AG09309 (cell line): ENCODE data around the gene RAD51.
A peak's percentile ranks its signal among the peaks of the same experiment; 100 is the strongest.

ENCODE experiments used
- DNase-seq: peaks from one replicate; pipeline ENCODE4 v3.0.0-alpha.2; 2010; ENCODE audit warnings: low read depth
- H3K4me3 ChIP-seq: 2 replicates; pipeline ENCODE4 v1.5.1; 2011; ENCODE audit warnings: mild to moderate bottlenecking, low read depth, low read length, moderate library complexity; ENCODE audit not compliant: control insufficient read depth
- TF ChIP-seq, protein P1 (sequence below): IDR thresholded peaks from 2 replicates; pipeline ENCODE4 v1.5.1; 2011; ENCODE audit warnings: mild to moderate bottlenecking, low read depth, low read length, inconsistent platforms; ENCODE audit not compliant: insufficient read depth, control insufficient read depth; ENCODE audit errors: missing control alignments

The RAD51 gene

DNA sequence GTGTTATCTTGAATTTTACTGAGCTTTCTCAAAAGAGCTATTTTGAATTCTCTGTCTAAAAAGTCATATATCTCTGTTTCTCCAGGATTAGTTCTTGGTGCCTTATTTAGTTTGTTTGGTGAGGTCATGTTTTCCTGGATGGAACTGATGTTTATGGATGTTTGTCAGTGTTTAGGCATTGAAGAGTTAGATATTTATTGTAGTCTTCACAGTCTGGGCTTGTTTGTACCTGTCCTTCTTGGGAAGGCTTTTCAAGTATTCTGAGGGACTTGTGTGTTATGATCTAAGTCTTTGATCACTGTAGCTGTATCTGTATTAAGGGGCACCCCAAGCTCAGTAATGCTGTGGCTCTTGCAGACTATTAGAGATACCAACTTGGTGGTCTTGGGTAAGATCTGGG lies 10.6 kb upstream of the RAD51 start:
- TF ChIP-seq, protein P1, sequence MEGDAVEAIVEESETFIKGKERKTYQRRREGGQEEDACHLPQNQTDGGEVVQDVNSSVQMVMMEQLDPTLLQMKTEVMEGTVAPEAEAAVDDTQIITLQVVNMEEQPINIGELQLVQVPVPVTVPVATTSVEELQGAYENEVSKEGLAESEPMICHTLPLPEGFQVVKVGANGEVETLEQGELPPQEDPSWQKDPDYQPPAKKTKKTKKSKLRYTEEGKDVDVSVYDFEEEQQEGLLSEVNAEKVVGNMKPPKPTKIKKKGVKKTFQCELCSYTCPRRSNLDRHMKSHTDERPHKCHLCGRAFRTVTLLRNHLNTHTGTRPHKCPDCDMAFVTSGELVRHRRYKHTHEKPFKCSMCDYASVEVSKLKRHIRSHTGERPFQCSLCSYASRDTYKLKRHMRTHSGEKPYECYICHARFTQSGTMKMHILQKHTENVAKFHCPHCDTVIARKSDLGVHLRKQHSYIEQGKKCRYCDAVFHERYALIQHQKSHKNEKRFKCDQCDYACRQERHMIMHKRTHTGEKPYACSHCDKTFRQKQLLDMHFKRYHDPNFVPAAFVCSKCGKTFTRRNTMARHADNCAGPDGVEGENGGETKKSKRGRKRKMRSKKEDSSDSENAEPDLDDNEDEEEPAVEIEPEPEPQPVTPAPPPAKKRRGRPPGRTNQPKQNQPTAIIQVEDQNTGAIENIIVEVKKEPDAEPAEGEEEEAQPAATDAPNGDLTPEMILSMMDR, result no peak
- DNase-seq, result no peak

DNA sequence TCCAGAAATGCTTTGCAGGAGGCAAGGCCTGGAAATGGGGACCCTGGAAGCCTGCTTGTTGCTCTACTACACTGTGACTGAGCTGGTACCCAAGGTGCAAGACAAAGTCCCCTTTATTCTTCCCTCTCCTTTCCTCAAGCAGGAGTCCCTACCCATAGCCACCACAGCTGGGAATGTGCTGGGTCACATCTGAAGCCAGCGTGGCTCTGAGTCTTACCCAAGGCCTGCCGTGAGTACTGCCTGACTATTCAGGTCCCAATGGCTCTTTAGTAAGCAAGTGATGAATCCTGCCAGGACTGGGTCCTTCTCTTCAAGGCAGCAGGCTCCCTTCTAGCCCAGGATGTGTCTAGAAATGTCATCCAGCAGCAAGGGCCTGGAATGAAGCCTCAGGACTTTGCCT lies 9.6 kb upstream of the RAD51 start:
- no peak overlapping the region for H3K4me3 ChIP-seq
- no peak for DNase-seq
- TF ChIP-seq, protein P1, result no peak

More for the DNA sequence above, 10.6 kb upstream of the RAD51 start:
- no peak overlapping the region for H3K4me3 ChIP-seq

GRCh38 chr15:40688932-40689799 lies 5.8 kb upstream of the RAD51 start:
- DNase-seq, result no peak
- no peak overlapping the region for H3K4me3 ChIP-seq
- TF ChIP-seq, protein P1, result no peak

DNA sequence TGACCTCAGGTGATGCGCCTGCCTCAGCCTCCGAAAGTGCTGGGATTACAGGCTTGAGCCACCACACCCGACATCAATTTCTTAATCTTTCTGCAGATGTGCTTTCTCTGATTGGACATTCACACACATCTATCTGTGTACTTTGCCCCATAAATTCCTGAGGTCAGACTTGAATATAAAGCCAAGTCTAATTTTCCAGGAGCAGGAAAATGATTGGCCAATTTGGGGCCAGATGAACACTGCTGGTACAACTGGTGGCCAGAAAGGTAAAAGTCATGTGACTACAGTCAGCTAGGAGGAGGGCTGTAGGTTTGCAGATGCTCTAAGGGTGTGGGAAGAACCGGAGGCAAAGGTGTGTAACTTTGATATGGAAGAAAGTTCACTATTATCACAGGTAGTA lies 3.2 kb upstream of the RAD51 start:
- DNase-seq, result no peak
- TF ChIP-seq, protein P1, result no peak
- no peak overlapping the region for H3K4me3 ChIP-seq

DNA sequence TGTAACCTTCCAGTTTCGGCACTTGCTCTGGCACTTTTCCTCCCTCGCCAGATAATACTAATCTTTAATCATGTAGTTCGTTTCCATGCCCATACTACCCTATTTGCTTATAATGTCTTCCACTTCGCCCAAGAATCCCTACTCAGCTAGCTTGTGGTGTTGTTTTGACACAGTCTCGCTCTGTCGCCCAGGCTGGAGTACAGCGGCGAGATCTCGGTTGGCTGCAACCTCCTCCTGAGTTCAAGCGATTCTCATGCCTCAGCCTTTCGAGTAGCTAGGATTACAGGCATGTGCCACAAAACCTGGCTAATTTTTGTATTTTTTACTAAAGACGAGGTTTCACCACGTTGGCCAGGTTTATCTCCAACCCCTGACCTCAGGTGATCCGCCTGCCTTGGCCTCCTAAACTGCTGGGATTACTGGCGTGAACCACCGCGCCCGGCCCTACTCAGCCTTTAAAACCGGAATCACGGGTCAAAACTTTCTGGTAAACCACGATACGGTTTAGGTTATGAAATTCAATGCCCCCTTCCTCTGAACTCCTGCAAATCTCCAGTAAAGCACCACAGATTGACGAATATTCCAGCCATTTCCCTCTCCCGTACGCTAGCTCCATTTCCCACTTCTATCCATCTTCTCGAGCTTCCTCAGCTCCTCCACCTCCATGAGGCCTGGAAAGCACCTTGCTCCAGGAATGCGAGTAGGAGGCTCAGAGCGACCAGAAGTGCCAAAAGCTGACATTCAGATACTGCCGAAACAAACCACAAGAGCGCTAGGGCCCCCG lies 878 bp upstream of the RAD51 start:
- DNase-seq, result no peak
- TF ChIP-seq, protein P1, result no peak
- H3K4me3 ChIP-seq, result peak overlapping the region; percentile 99

DNA sequence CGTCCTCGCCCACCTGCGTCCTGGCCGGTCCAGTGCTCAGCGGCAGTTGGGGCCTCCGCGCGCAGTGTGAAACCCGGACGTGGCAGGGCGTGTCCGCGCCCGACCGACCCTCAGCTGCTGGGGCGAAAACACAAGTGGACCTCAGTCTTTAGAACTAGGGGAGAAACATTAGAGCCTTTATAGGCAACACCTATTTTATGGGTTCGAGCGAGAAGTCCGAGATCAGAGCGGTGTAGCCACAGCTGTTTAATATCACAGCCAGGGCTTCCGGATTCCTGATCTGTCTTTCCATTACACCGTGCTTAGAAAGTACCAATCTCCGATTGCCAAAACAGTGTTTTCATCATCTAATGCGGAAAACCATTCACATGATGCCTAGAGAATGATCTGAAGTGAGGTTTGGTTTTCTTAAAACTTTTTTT lies 506 bp downstream of the RAD51 start:
- TF ChIP-seq, protein P1, result no peak
- no peak for DNase-seq
- H3K4me3 ChIP-seq, result peak overlapping the region; percentile 99
